ENCODE measurements around the gene MYLK. TPM values are rescaled to one million over a fixed set of nuclear protein-coding genes. Genes with fewer than 3 reads are reported as not detected.

Gene MYLK
- total RNA-seq, 2 donors from 2014 or later: 2.1 to 52.1 TPM

GRCh38 chr3:123781571-123782275 is 102.4 kb downstream of the MYLK start:
- ATAC-seq (no peak), DNase-seq (no peak)
- H3K36me3 Mint-ChIP-seq (ENCODE audit: low read depth): no peaks in the 10 kb centered on the region
- H3K27ac Mint-ChIP-seq: no peak overlapping the region
- H3K27me3 Mint-ChIP-seq: peaks cover 29% of the 10 kb centered on the region
- H3K9me3 ChIP-seq (ENCODE audit: control insufficient read depth, low read length, poor library complexity, severe bottlenecking): no peaks in the 10 kb centered on the region
- H3K4me3 Mint-ChIP-seq: no peak overlapping the region
- no peaks in the 10 kb centered on the region for H3K4me1 Mint-ChIP-seq

- H3K27ac Mint-ChIP-seq: no peak overlapping the region
- peaks cover 29% of the 10 kb centered on the region for H3K27me3 Mint-ChIP-seq
- H3K9me3 ChIP-seq (ENCODE audit: control insufficient read depth, low read length, poor library complexity, severe bottlenecking): no peaks in the 10 kb centered on the region
- no peaks in the 10 kb centered on the region for H3K36me3 Mint-ChIP-seq (ENCODE audit: low read depth)
- ATAC-seq (no peak), DNase-seq (no peak)
- H3K4me3 Mint-ChIP-seq: no peak overlapping the region
- H3K4me1 Mint-ChIP-seq: no peaks in the 10 kb centered on the region
Measured at GRCh38 chr3:123781138-123781537, 103.0 kb downstream of the MYLK start.

- H3K27ac Mint-ChIP-seq: no peak overlapping the region
- H3K27me3 Mint-ChIP-seq: peaks cover 34% of the 10 kb centered on the region
- no peaks in the 10 kb centered on the region for H3K9me3 ChIP-seq (ENCODE audit: control insufficient read depth, low read length, poor library complexity, severe bottlenecking)
- H3K4me3 Mint-ChIP-seq: no peak overlapping the region
- no peaks in the 10 kb centered on the region for H3K4me1 Mint-ChIP-seq
- ATAC-seq (no peak), DNase-seq (no peak)
- H3K36me3 Mint-ChIP-seq (ENCODE audit: low read depth): no peaks in the 10 kb centered on the region
Measured at GRCh38 chr3:123780656-123781055, 103.5 kb downstream of the MYLK start.

GRCh38 chr3:123779655-123780231 is 104.4 kb downstream of the MYLK start:
- ATAC-seq: no peak
- H3K9me3 ChIP-seq (ENCODE audit: control insufficient read depth, low read length, poor library complexity, severe bottlenecking): no peaks in the 10 kb centered on the region
- no peak for DNase-seq
- H3K4me1 Mint-ChIP-seq: no peaks in the 10 kb centered on the region
- no peaks in the 10 kb centered on the region for H3K36me3 Mint-ChIP-seq (ENCODE audit: low read depth)
- peaks cover 29% of the 10 kb centered on the region for H3K27me3 Mint-ChIP-seq
- no peak overlapping the region for H3K27ac Mint-ChIP-seq
- H3K4me3 Mint-ChIP-seq: no peak overlapping the region

- ATAC-seq: no peak
- H3K27me3 Mint-ChIP-seq: peaks cover 28% of the 10 kb centered on the region
- H3K4me3 Mint-ChIP-seq: no peak overlapping the region
Measured at GRCh38 chr3:123778991-123779622, 105.0 kb downstream of the MYLK start.

GRCh38 chr3:123778525-123778924 is 105.6 kb downstream of the MYLK start:
- Mint-ChIP-seq H3K36me3 (ENCODE audit: low read depth) (no peaks in the 10 kb centered on the region), H3K4me1 (no peaks in the 10 kb centered on the region), H3K4me3 (no peak overlapping the region), H3K27me3 (peaks cover 28% of the 10 kb centered on the region), H3K27ac (no peak overlapping the region)
- no peaks in the 10 kb centered on the region for H3K9me3 ChIP-seq (ENCODE audit: control insufficient read depth, low read length, poor library complexity, severe bottlenecking)
- ATAC-seq: no peak
- no peak for DNase-seq

More at GRCh38 chr3:123778991-123779622, 105.0 kb downstream of the MYLK start:
- Mint-ChIP-seq H3K36me3 (ENCODE audit: low read depth) (no peaks in the 10 kb centered on the region), H3K4me1 (no peaks in the 10 kb centered on the region), H3K27ac (no peak overlapping the region)
- no peak for DNase-seq
- no peaks in the 10 kb centered on the region for H3K9me3 ChIP-seq (ENCODE audit: control insufficient read depth, low read length, poor library complexity, severe bottlenecking)

- no peak overlapping the region for H3K27ac Mint-ChIP-seq
- H3K36me3 Mint-ChIP-seq (ENCODE audit: low read depth): no peaks in the 10 kb centered on the region
- DNase-seq: no peak
- H3K4me1 Mint-ChIP-seq: no peaks in the 10 kb centered on the region
- ATAC-seq: no peak
- peaks cover 35% of the 10 kb centered on the region for H3K27me3 Mint-ChIP-seq
- no peak overlapping the region for H3K4me3 Mint-ChIP-seq
- no peaks in the 10 kb centered on the region for H3K9me3 ChIP-seq (ENCODE audit: control insufficient read depth, low read length, poor library complexity, severe bottlenecking)
Measured at GRCh38 chr3:123776071-123776782, 107.9 kb downstream of the MYLK start.

GRCh38 chr3:123774474-123774873 is 109.7 kb downstream of the MYLK start:
- H3K4me3 Mint-ChIP-seq: no peak overlapping the region
- H3K4me1 Mint-ChIP-seq: no peaks in the 10 kb centered on the region
- no peaks in the 10 kb centered on the region for H3K9me3 ChIP-seq (ENCODE audit: control insufficient read depth, low read length, poor library complexity, severe bottlenecking)
- peaks cover 33% of the 10 kb centered on the region for H3K27me3 Mint-ChIP-seq
- H3K36me3 Mint-ChIP-seq (ENCODE audit: low read depth): no peaks in the 10 kb centered on the region
- no peak overlapping the region for H3K27ac Mint-ChIP-seq
- ATAC-seq (no peak), DNase-seq (no peak)

GRCh38 chr3:123773681-123774431 is 110.3 kb downstream of the MYLK start:
- Mint-ChIP-seq H3K4me1 (no peaks in the 10 kb centered on the region), H3K27me3 (peaks cover 33% of the 10 kb centered on the region), H3K4me3 (no peak overlapping the region), H3K36me3 (ENCODE audit: low read depth) (no peaks in the 10 kb centered on the region), H3K27ac (no peak overlapping the region)
- DNase-seq (no peak), ATAC-seq (no peak)
- H3K9me3 ChIP-seq (ENCODE audit: control insufficient read depth, low read length, poor library complexity, severe bottlenecking): no peaks in the 10 kb centered on the region

GRCh38 chr3:123769356-123769743 is 114.8 kb downstream of the MYLK start:
- peaks cover 33% of the 10 kb centered on the region for H3K27me3 Mint-ChIP-seq
- ATAC-seq: no peak
- H3K36me3 Mint-ChIP-seq (ENCODE audit: low read depth): no peaks in the 10 kb centered on the region
- DNase-seq: no peak
- H3K9me3 ChIP-seq (ENCODE audit: control insufficient read depth, low read length, poor library complexity, severe bottlenecking): no peaks in the 10 kb centered on the region
- no peak overlapping the region for H3K4me3 Mint-ChIP-seq
- H3K27ac Mint-ChIP-seq: no peak overlapping the region
- H3K4me1 Mint-ChIP-seq: no peaks in the 10 kb centered on the region

GRCh38 chr3:123768480-123769355 is 115.4 kb downstream of the MYLK start:
- Mint-ChIP-seq H3K4me1 (no peaks in the 10 kb centered on the region), H3K36me3 (ENCODE audit: low read depth) (no peaks in the 10 kb centered on the region)

GRCh38 chr3:123767564-123768292 is 116.4 kb downstream of the MYLK start:
- H3K27ac Mint-ChIP-seq: no peak overlapping the region
- no peaks in the 10 kb centered on the region for H3K9me3 ChIP-seq (ENCODE audit: control insufficient read depth, low read length, poor library complexity, severe bottlenecking)
- H3K4me3 Mint-ChIP-seq: no peak overlapping the region
- H3K4me1 Mint-ChIP-seq: no peaks in the 10 kb centered on the region
- no peak for ATAC-seq
- H3K27me3 Mint-ChIP-seq: peaks cover 35% of the 10 kb centered on the region
- DNase-seq: no peak
- H3K36me3 Mint-ChIP-seq (ENCODE audit: low read depth): no peaks in the 10 kb centered on the region

More at GRCh38 chr3:123768480-123769355, 115.4 kb downstream of the MYLK start:
- H3K27ac Mint-ChIP-seq: no peak overlapping the region
- H3K27me3 Mint-ChIP-seq: peaks cover 33% of the 10 kb centered on the region
- H3K4me3 Mint-ChIP-seq: no peak overlapping the region
- no peaks in the 10 kb centered on the region for H3K9me3 ChIP-seq (ENCODE audit: control insufficient read depth, low read length, poor library complexity, severe bottlenecking)
- ATAC-seq (no peak), DNase-seq (no peak)
